ENCODE data around the gene PRICKLE1. TPM values are rescaled to one million over a fixed set of nuclear protein-coding genes. Genes with fewer than 3 reads are reported as not detected.

The PRICKLE1 gene
- total and polyA plus RNA-seq, 2 donors = 8.9 to 59.7 TPM

DNA sequence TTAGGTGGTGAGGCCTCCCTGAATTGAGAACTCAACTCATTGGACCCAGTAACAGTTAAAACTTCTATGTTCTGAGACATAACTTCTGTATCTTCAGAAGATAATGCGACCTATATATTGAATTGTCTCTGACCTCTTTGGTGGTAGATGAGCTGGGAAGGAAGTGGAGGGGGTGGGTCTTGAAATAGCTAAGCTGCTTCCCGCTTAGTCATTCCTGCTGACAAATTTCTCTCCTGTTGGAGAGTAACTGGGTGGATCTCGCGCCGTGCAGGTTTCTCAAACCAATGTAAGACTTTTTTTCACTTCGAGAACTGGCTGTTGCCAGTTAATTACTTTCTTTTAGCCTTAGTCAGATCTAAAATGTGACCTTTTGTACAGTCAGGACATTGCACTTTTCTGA lies 162.8 kb downstream of the PRICKLE1 start:
- Histone ChIP-seq H3K27ac (ENCODE audit: low read depth) (no peak overlapping the region), H3K36me3 (ENCODE audit: insufficient read depth) (peaks cover 2% of the 10 kb centered on the region), H3K4me3 (ENCODE audit: low read depth, low read length) (no peak overlapping the region), H3K4me1 (ENCODE audit: insufficient read depth) (no peaks in the 10 kb centered on the region)
- WGBS = 89% methylated on average over 6 of the region's 6 CpGs
- no peak for DNase-seq (ENCODE audit: extremely low spot score)

DNA sequence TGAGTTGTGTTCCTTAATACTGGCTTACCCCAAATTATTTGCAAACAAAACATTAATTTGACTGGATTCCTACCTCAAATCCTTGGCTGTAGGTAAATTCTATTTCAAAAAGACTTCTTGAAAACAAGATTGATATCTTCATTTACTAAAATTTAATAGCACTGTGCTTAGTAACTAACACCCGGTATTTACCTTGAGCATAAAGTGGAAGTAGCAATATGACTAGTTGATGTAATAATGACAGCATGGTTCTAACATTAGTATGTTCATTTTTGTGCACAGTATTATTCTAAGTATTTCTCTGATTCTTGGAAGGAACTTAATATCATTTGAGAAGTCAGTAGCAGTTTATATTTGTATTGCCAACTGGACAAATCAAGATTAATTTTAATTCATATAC lies 166.8 kb downstream of the PRICKLE1 start:
- WGBS = 85% methylated on average over 1 of the region's 1 CpG
- Histone ChIP-seq H3K4me3 (ENCODE audit: low read depth, low read length) (no peak overlapping the region), H3K36me3 (ENCODE audit: insufficient read depth) (no peaks in the 10 kb centered on the region), H3K4me1 (ENCODE audit: insufficient read depth) (no peaks in the 10 kb centered on the region), H3K27ac (ENCODE audit: low read depth) (no peak overlapping the region)
- DNase-seq (ENCODE audit: extremely low spot score) = no peak

DNA sequence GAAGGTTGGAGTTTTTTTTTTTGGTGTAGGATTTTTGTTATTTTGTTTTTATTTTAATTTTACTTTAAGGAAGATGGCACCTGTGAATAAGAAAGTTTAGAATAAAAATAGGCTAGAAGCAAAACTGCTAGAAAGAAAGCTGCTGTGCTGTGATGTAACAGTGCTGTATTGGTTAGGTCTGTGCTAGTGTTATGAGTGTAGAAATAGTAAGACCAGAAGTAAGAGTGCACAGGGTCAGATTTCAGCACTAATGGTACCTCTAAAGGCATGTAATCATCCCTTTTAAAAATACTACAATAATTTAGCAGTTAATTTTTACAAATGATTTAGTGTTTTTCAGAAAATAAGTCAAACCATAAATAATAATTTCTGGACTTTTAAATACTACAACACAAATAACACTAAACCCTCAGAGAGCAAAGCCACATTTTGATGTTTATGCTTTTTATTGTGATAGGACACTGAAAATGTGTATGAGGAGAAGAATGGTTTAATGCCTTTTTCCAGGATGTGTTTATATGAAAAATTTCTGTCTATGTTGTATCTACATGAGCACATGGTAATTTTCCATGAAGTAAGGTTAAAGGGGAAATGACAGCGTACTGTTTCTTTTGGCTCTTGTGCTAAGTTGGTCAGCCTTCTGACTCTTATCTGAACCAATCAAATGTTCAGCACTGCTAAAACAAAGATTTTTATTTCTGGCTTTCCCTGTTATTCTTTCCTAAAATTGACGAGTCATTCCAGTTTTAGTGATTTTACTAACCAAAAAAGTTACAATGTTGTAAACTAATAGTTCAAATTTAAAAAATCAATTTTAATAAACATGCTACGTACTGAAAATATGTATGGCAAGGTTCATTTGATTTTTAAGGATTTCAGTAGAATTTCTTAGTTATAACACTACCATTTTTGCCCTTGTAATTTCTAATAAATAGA lies 167.4 kb downstream of the PRICKLE1 start:
- WGBS = 53% methylated on average over 3 of the region's 3 CpGs
- no peak for DNase-seq (ENCODE audit: extremely low spot score)

DNA sequence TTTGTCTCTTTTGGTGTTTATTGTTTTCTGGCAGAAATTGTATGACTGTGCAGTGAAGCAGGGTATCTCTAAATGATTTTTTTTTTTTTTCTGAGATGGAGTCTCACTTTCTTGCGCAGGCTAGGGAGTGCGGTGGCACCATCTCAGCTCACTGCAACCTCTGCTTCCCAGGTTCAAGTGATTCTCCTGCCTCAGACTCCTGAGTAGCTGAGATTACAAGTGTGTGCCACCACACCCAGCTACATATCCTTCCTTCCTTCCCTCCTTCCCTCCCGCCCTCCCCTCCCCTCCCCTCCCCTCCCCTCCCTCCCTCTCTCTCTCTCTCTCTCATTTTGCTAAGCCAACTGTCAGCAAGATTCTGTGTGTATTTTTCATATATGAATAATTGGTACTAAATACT lies 169.2 kb downstream of the PRICKLE1 start:
- no peak for DNase-seq (ENCODE audit: extremely low spot score)
- no peak overlapping the region for H3K27ac ChIP-seq (ENCODE audit: low read depth)
- WGBS = 94% methylated on average over 3 of the region's 3 CpGs
- H3K4me1 ChIP-seq (ENCODE audit: insufficient read depth) = no peaks in the 10 kb centered on the region
- H3K36me3 ChIP-seq (ENCODE audit: insufficient read depth) = no peaks in the 10 kb centered on the region
- H3K4me3 ChIP-seq (ENCODE audit: low read depth, low read length) = no peak overlapping the region

More for the DNA sequence above, 167.4 kb downstream of the PRICKLE1 start:
- Histone ChIP-seq H3K4me3 (ENCODE audit: low read depth, low read length) (no peak overlapping the region), H3K36me3 (ENCODE audit: insufficient read depth) (no peaks in the 10 kb centered on the region), H3K4me1 (ENCODE audit: insufficient read depth) (no peaks in the 10 kb centered on the region), H3K27ac (ENCODE audit: low read depth) (no peak overlapping the region)

DNA sequence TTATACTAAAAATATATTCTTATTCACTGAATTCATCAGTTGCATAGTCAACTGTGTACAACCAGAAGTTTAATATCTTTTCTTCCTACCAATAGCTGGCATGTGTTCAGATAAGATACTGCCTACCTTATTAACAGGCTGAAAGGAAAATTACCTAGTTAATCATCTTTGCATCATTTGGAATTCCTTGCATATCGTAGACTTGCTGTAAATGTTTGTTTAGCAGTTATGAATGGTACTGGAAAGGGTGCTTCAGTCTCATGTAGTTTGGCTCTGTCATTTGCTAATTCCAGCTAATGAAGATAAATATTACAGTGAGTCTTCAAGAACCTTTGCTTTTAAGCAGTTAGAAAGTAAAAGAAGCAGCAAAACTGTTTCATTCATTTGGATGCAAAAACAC lies 179.2 kb downstream of the PRICKLE1 start:
- H3K4me1 ChIP-seq (ENCODE audit: insufficient read depth) = no peaks in the 10 kb centered on the region
- H3K36me3 ChIP-seq (ENCODE audit: insufficient read depth) = no peaks in the 10 kb centered on the region
- no peak for DNase-seq (ENCODE audit: extremely low spot score)
- H3K27ac ChIP-seq (ENCODE audit: low read depth) = peak overlapping the region; percentile 23
- H3K4me3 ChIP-seq (ENCODE audit: low read depth, low read length) = no peak overlapping the region
- WGBS = 71% methylated on average over 1 of the region's 1 CpG

DNA sequence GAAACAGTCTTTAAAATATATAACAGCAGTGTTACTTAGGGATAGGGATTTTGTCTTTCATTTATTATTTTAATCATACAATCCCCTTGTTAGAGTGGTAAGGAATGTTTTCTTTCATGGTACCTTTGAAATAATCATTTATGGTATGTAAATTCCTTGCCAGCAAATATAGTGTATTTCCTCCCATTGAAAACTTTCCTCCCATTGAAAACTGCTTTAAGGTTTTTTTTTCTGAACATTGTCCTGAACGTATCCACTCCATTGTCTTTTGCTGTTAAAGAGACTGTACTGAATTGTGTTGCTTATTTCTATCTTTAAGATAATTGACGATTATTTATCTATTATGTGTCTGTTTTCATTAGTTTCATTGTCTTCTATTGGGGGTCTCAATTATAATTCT lies 180.1 kb downstream of the PRICKLE1 start:
- WGBS = 78% methylated on average over 2 of the region's 2 CpGs
- DNase-seq (ENCODE audit: extremely low spot score) = no peak
- no peak overlapping the region for H3K27ac ChIP-seq (ENCODE audit: low read depth)
- H3K4me3 ChIP-seq (ENCODE audit: low read depth, low read length) = no peak overlapping the region
- no peaks in the 10 kb centered on the region for H3K36me3 ChIP-seq (ENCODE audit: insufficient read depth)
- no peaks in the 10 kb centered on the region for H3K4me1 ChIP-seq (ENCODE audit: insufficient read depth)

DNA sequence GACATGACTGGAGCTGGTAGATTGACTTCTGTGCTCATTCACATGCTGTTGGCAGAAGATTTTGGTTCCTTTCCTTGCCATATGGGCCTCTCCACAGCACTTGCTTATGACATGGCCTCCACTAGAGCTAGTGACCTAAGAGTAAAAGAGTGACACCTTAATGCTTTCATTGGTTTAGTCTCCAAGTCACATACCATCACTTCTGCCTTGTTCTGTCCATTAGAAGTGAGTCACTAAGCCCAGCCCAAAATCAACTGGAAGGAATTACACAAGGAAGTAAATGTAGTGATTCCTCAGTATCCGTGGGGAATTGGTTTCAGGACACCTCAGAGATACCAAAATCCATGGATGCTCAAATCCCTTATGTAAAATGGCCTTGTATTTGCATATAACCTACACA lies 182.2 kb downstream of the PRICKLE1 start:
- Histone ChIP-seq H3K36me3 (ENCODE audit: insufficient read depth) (no peaks in the 10 kb centered on the region), H3K4me1 (ENCODE audit: insufficient read depth) (no peaks in the 10 kb centered on the region), H3K27ac (ENCODE audit: low read depth) (no peak overlapping the region), H3K4me3 (ENCODE audit: low read depth, low read length) (no peak overlapping the region)
- 94% methylated on average over 1 of the region's 1 CpG for whole genome bisulfite sequencing
- DNase-seq (ENCODE audit: extremely low spot score) = no peak

Small RNAs within 50 kb of the gene (small RNA-seq; reads per million reads assigned to genes)
- not detected for gene AC079600.1
- gene AC079600.2 = not detected
- gene RF00019 = not detected
